ENCODE measurements around the gene FUNDC1. TPM values are rescaled to one million over a fixed set of nuclear protein-coding genes. Genes with fewer than 3 reads are reported as not detected.

Gene FUNDC1
- total and polyA plus RNA-seq, 2 experiments from 2014 or later: 13.9 to 19.6 TPM

GRCh38 chrX:44506678-44507077 lies 36.0 kb downstream of the FUNDC1 start:
- Histone ChIP-seq H3K27ac (no peak overlapping the region), H4K20me1 (ENCODE audit: insufficient read depth) (no peaks in the 10 kb centered on the region), H3K9me3 (ENCODE audit: low read depth) (no peaks in the 10 kb centered on the region), H3K9me2 (ENCODE audit: insufficient read depth) (no peaks in the 10 kb centered on the region), H2AFZ (no peak overlapping the region), H3K36me3 (ENCODE audit: low read depth) (no peaks in the 10 kb centered on the region), H3K27me3 (replicated peaks; ENCODE audit: insufficient read depth) (no peaks in the 10 kb centered on the region), H3K4me3 (no peak overlapping the region), H3F3A (ENCODE audit: insufficient read depth) (no peaks in the 10 kb centered on the region), H3K4me2 (ENCODE audit: unreplicated experiment) (no peak overlapping the region), H3K9ac (no peak overlapping the region), H3K4me1 (ENCODE audit: insufficient read depth) (no peaks in the 10 kb centered on the region), H3K79me2 (ENCODE audit: insufficient read depth) (no peaks in the 10 kb centered on the region)
- TF ChIP-seq EZH2 (IDR thresholded peaks at IDR 0.05; ENCODE audit: insufficient read depth, poor library complexity, severe bottlenecking): no peak
- TF ChIP-seq EZH2phosphoT487 (IDR thresholded peaks at IDR 0.05; ENCODE audit: insufficient read depth, low read depth): no peak
- 83 to 100% methylated on average over 1 to 2 of the region's 2 CpGs for WGBS, 2 experiments (ENCODE audit: low coverage in 1 of 2, low lambda C conversion rate in 2 of 2, missing lambda C conversion rate in 2 of 2)
- in situ Hi-C loops (cut with MboI): no loop called here
- no peak for DNase-seq

DNA sequence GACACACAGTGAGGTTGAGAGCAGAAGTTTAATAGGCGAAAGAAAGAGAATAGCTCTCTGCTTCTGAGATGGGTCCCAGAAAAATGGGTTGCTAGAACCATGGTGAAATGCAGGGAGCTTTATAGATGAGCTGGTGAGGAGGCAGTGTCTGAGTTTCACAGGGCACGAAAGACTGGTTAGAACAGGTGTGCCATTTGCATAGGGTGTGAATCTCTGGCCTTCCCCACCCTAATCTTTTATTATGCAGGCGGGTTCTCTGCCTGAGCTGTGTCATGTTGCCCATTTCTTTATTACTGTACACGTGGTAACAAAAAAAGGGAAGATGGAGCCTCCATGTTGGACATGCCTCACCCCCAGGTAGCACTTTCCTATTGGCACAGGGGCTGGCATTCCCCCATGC lies 39.1 kb downstream of the FUNDC1 start:
- Histone ChIP-seq H3K9ac (no peak overlapping the region), H3K27ac (no peak overlapping the region), H3K9me3 (ENCODE audit: low read depth) (no peaks in the 10 kb centered on the region), H3K79me2 (ENCODE audit: insufficient read depth) (no peaks in the 10 kb centered on the region), H3K4me2 (ENCODE audit: unreplicated experiment) (no peak overlapping the region), H4K20me1 (ENCODE audit: insufficient read depth) (no peaks in the 10 kb centered on the region), H3K9me2 (ENCODE audit: insufficient read depth) (no peaks in the 10 kb centered on the region), H3F3A (ENCODE audit: insufficient read depth) (no peaks in the 10 kb centered on the region), H3K27me3 (replicated peaks; ENCODE audit: insufficient read depth) (no peaks in the 10 kb centered on the region), H2AFZ (no peak overlapping the region), H3K4me1 (ENCODE audit: insufficient read depth) (no peaks in the 10 kb centered on the region), H3K4me3 (no peak overlapping the region), H3K36me3 (ENCODE audit: low read depth) (no peaks in the 10 kb centered on the region)
- in situ Hi-C loops (cut with MboI): no loop called here
- 58 to 62% methylated on average over 2 to 3 of the region's 4 CpGs for WGBS, 2 experiments (ENCODE audit: low coverage in 1 of 2, low lambda C conversion rate in 2 of 2, missing lambda C conversion rate in 2 of 2)
- no peak for DNase-seq
- no peak for TF ChIP-seq EZH2 (IDR thresholded peaks at IDR 0.05; ENCODE audit: insufficient read depth, poor library complexity, severe bottlenecking)
- no peak for TF ChIP-seq EZH2phosphoT487 (IDR thresholded peaks at IDR 0.05; ENCODE audit: insufficient read depth, low read depth)

- Histone ChIP-seq H3K9me3 (ENCODE audit: low read depth) (no peaks in the 10 kb centered on the region), H3K4me3 (no peak overlapping the region), H4K20me1 (ENCODE audit: insufficient read depth) (no peaks in the 10 kb centered on the region), H3K36me3 (ENCODE audit: low read depth) (no peaks in the 10 kb centered on the region), H3K4me2 (ENCODE audit: unreplicated experiment) (no peak overlapping the region), H3K27ac (no peak overlapping the region), H3K9me2 (ENCODE audit: insufficient read depth) (no peaks in the 10 kb centered on the region), H2AFZ (no peak overlapping the region), H3K9ac (no peak overlapping the region), H3K27me3 (replicated peaks; ENCODE audit: insufficient read depth) (no peaks in the 10 kb centered on the region), H3F3A (ENCODE audit: insufficient read depth) (no peaks in the 10 kb centered on the region), H3K79me2 (ENCODE audit: insufficient read depth) (no peaks in the 10 kb centered on the region), H3K4me1 (ENCODE audit: insufficient read depth) (no peaks in the 10 kb centered on the region)
- no peak for TF ChIP-seq EZH2 (IDR thresholded peaks at IDR 0.05; ENCODE audit: insufficient read depth, poor library complexity, severe bottlenecking)
- no peak for DNase-seq
- WGBS, 2 experiments (ENCODE audit: low coverage in 1 of 2, low lambda C conversion rate in 2 of 2, missing lambda C conversion rate in 2 of 2): 80 to 86% methylated on average over 1 of the region's 1 CpG
- in situ Hi-C loops (cut with MboI): no loop called here
These were observed 47.6 kb downstream of the FUNDC1 start for GRCh38 chrX:44495091-44495490.

GRCh38 chrX:44494357-44494756 lies 48.3 kb downstream of the FUNDC1 start:
- WGBS, 2 experiments (ENCODE audit: low coverage in 1 of 2, low lambda C conversion rate in 2 of 2, missing lambda C conversion rate in 2 of 2): 81 to 83% methylated on average over 4 of the region's 4 CpGs
- in situ Hi-C loops (cut with MboI): no loop called here
- TF ChIP-seq EZH2phosphoT487 (IDR thresholded peaks at IDR 0.05; ENCODE audit: insufficient read depth, low read depth) (no peak), EZH2 (IDR thresholded peaks at IDR 0.05; ENCODE audit: insufficient read depth, poor library complexity, severe bottlenecking) (no peak)

DNA sequence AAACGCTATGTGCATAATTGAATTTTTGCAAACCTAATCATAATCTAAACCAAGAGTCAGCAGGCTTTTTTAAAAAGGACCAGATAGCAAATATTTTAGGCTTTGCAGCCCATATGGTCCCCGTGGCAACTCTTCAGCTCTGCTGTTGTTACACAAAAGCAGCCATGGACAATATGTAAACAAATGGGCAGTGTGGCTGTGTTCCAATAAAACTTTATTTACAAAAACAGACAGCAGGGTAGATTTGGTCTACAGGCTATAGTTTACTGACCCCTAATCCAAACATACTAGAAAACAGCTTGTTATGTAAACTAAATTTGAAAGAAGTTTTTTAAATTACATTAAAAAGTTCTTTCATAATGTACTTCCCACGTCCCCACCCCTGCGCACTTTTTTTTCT lies 53.1 kb downstream of the FUNDC1 start:
- in situ Hi-C loops (cut with MboI): no loop called here
- Histone ChIP-seq H3K9ac (no peak overlapping the region), H3K9me2 (ENCODE audit: insufficient read depth) (no peaks in the 10 kb centered on the region), H3K4me3 (no peak overlapping the region), H3K79me2 (ENCODE audit: insufficient read depth) (no peaks in the 10 kb centered on the region), H3K4me1 (ENCODE audit: insufficient read depth) (no peaks in the 10 kb centered on the region), H3K4me2 (ENCODE audit: unreplicated experiment) (no peak overlapping the region), H3F3A (ENCODE audit: insufficient read depth) (no peaks in the 10 kb centered on the region), H3K27ac (no peak overlapping the region), H4K20me1 (ENCODE audit: insufficient read depth) (no peaks in the 10 kb centered on the region), H3K27me3 (replicated peaks; ENCODE audit: insufficient read depth) (no peaks in the 10 kb centered on the region), H2AFZ (no peak overlapping the region), H3K9me3 (ENCODE audit: low read depth) (no peaks in the 10 kb centered on the region), H3K36me3 (ENCODE audit: low read depth) (no peaks in the 10 kb centered on the region)
- DNase-seq: no peak
- no peak for TF ChIP-seq EZH2 (IDR thresholded peaks at IDR 0.05; ENCODE audit: insufficient read depth, poor library complexity, severe bottlenecking)
- TF ChIP-seq EZH2phosphoT487 (IDR thresholded peaks at IDR 0.05; ENCODE audit: insufficient read depth, low read depth): no peak
- 69 to 72% methylated on average over 4 of the region's 4 CpGs for WGBS, 2 experiments (ENCODE audit: low coverage in 1 of 2, low lambda C conversion rate in 2 of 2, missing lambda C conversion rate in 2 of 2)

More at GRCh38 chrX:44494357-44494756, 48.3 kb downstream of the FUNDC1 start:
- Histone ChIP-seq H3K9me3 (ENCODE audit: low read depth) (no peaks in the 10 kb centered on the region), H3K9me2 (ENCODE audit: insufficient read depth) (no peaks in the 10 kb centered on the region), H3K27ac (no peak overlapping the region), H3K4me3 (no peak overlapping the region), H3F3A (ENCODE audit: insufficient read depth) (no peaks in the 10 kb centered on the region), H3K36me3 (ENCODE audit: low read depth) (no peaks in the 10 kb centered on the region), H4K20me1 (ENCODE audit: insufficient read depth) (no peaks in the 10 kb centered on the region), H3K79me2 (ENCODE audit: insufficient read depth) (no peaks in the 10 kb centered on the region), H3K4me1 (ENCODE audit: insufficient read depth) (no peaks in the 10 kb centered on the region), H2AFZ (no peak overlapping the region), H3K27me3 (replicated peaks; ENCODE audit: insufficient read depth) (no peaks in the 10 kb centered on the region), H3K4me2 (ENCODE audit: unreplicated experiment) (no peak overlapping the region), H3K9ac (no peak overlapping the region)
- DNase-seq: no peak
